OCI-LY1 (cell line): Measurements from ENCODE around the gene DSC3.

Source experiments
- CTCF ChIP-seq: fragments of 200-600 bp; sonication (generic), shearing (Covaris generic); IDR thresholded peaks from 2 replicates; pipeline ENCODE4 v1.5.1; 2017; ENCODE audit warnings: mild to moderate bottlenecking, antibody characterized with exemption, low read length, moderate library complexity, mixed read lengths
- EZH2 ChIP-seq: fragments of 200-600 bp; sonication (generic), shearing (Covaris generic); IDR thresholded peaks from 2 replicates; pipeline ENCODE4 v1.8.0; 2017; ENCODE audit warnings: borderline replicate concordance, mixed run types, mild to moderate bottlenecking, antibody characterized with exemption, low read length, moderate library complexity, mixed read lengths

GRCh38 chr18:30954262-30954661, 88.3 kb downstream of the DSC3 start:
- no peak for TF ChIP-seq EZH2
- no peak for TF ChIP-seq CTCF
